COLO668 (cell line): ENCODE measurements around the gene PDE10A.
A peak's percentile ranks its signal among the peaks of the same experiment; 100 is the strongest.

Experiments used
- DNase-seq: peaks from one replicate; lab custom pipeline; 2025; ENCODE audit not compliant: unreplicated experiment; lab: John Stamatoyannopoulos, UW

PDE10A gene

GRCh38 chr6:165662749-165663376 lies at the start of gene PDE10A:
TSS of gene PDE10A (minus strand) at chr6:165663241. CDS start at chr6:165662811, 430 bp downstream.
- DNase-seq: peak; percentile 61

GRCh38 chr6:165708985-165709576 lies 46.0 kb upstream of the PDE10A start:
- no peak for DNase-seq

GRCh38 chr6:165707067-165707853 lies 44.2 kb upstream of the PDE10A start:
- no peak for DNase-seq

- DNase-seq: no peak
Observed at GRCh38 chr6:165705941-165706340, 42.9 kb upstream of the PDE10A start.

- no peak for DNase-seq
Observed at GRCh38 chr6:165704045-165704748, 41.2 kb upstream of the PDE10A start.

- DNase-seq: no peak
Observed at GRCh38 chr6:165702669-165703068, 39.6 kb upstream of the PDE10A start.

- no peak for DNase-seq
Observed at GRCh38 chr6:165701564-165702354, 38.7 kb upstream of the PDE10A start.

GRCh38 chr6:165701005-165701404 lies 38.0 kb upstream of the PDE10A start:
- no peak for DNase-seq

- DNase-seq: no peak
Observed at GRCh38 chr6:165698868-165699267, 35.8 kb upstream of the PDE10A start.

GRCh38 chr6:165697171-165697570 lies 34.1 kb upstream of the PDE10A start:
- no peak for DNase-seq

GRCh38 chr6:165695722-165696515 lies 32.9 kb upstream of the PDE10A start:
- no peak for DNase-seq

- DNase-seq: no peak
Observed at GRCh38 chr6:165694296-165694695, 31.3 kb upstream of the PDE10A start.

- DNase-seq: no peak
Observed at GRCh38 chr6:165692106-165692653, 29.1 kb upstream of the PDE10A start.

GRCh38 chr6:165689699-165690098 lies 26.7 kb upstream of the PDE10A start:
- no peak for DNase-seq

- no peak for DNase-seq
Observed at GRCh38 chr6:165686596-165687365, 23.7 kb upstream of the PDE10A start.

GRCh38 chr6:165685302-165685701 lies 22.3 kb upstream of the PDE10A start:
- peak; percentile 8 for DNase-seq

- DNase-seq: peak; percentile 78
Observed at GRCh38 chr6:165684333-165684732, 21.3 kb upstream of the PDE10A start.

GRCh38 chr6:165680975-165681374 lies 17.9 kb upstream of the PDE10A start:
- DNase-seq: no peak

GRCh38 chr6:165679326-165679725 lies 16.3 kb upstream of the PDE10A start:
- no peak for DNase-seq
